ENCODE data around the gene MPHOSPH6.
A peak's percentile ranks its signal among the peaks of the same experiment; 100 is the strongest.
"Not testable (repeated sequence)": the region's sequence is repeated elsewhere in the genome, so short reads cannot be mapped to it uniquely, and the experiment has no call there.

The MPHOSPH6 gene, protein sequence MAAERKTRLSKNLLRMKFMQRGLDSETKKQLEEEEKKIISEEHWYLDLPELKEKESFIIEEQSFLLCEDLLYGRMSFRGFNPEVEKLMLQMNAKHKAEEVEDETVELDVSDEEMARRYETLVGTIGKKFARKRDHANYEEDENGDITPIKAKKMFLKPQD

DNA sequence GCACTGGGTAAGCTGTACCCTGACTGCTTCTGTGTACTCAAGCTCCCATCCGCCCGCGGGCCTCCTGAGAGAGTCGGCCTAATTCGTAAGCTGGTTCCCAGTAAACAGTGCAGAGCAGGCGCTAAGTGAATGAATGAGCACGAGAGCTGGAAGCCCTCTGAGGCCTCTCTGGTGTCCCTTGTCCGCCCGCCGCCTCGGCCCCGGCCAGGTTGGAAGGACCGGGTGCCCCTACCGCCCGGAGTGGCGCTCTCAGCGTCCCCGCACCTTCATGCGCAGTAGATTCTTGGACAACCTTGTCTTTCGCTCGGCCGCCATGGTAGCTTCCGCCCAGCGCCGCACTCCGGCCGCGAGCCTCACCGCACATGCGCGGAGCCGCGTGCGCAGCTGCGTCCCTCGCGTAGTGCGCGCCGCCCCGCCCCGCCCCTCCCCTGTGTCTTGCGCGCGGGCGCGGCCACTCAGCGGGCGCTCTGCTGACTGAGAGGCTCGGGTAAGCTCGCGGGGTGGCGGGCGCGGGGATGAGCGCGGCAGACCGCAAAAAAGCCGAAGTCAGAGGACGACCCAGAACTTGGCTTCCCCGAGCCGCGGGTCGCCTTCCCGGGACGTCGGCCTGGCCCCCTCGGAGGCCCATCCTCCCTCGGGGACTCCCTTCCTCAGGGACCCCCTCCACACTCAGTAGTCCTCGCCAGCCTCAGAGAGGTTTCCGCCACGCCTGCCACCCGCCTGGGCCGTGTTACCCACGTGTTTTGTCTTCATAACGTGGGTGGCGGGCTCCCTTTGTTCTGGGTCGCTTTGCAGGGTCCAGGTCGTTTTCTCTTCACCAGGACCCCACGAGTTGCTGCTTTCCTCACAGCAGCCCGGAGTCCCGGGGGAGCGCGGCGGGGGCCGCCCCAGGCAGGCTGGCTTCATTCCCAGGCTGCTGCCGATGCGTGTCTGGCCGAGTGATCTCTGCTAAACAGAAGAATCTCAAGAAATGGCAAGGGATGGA, at the start of gene MPHOSPH6:
Gene MPHOSPH6 (minus strand): TSS at position 364 of the 985 bp plus-strand sequence. CDS start 49 bp downstream, at position 315.
- peak; percentile 87 for DNase-seq

DNA sequence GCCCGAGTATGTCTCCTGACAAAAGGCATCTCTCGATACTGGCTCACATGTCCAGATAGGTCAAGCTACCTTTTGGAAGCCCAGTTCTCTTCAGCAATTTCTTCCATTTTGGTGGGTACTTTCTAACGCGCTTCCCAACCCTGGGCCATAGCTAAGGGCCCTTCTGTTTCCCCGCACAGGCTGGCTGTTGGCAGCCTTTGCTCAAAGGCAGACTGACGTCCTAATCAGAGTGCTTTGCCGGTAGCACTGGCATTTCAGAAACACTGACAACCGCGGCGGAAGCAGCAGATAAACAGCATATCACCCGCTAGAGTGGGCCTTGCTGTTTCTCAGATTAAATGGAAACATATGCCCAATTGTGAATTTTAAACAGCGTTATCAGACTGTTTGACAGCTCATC, 49.3 kb upstream of the MPHOSPH6 start:
- DNase-seq: no peak

DNA sequence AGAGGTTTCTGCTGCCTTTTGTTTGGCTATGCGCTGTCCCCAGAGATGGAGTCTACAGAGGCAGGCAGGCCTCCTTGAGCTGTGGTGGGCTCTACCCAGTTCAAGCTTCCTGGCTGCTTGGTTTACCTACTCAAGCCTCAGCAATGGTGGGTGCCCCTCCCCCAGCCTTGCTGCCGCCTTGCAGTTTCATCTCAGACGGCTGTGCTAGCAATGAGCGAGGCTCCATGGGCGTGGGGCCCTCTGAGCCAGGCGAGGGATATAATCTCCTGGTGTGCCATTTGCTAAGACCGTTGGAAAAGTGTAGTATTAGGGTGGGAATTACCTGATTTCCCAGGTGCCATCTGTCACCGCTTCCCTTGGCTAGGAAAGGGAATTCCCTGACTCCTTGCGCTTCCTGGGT, 39.3 kb upstream of the MPHOSPH6 start:
- DNase-seq: not testable (repeated sequence)

DNA sequence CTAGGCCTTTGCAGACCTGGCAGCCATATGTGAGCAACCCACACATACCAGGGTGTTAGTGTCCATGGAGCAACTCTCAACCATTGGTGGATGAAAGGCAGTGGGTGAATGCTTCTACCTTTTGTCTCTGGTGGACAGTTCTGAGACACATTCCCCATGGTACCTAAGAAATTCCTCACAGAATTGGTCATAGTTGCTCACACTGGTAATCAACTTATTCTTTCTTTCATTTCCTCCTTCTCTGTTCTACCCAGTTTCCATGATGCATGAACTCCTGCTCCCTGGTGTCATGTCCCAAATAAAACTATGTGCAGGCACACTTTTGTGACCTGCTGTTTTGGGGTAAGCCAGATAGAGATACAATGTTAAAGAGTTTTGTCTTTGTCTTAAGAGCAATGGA, 33.2 kb upstream of the MPHOSPH6 start:
- DNase-seq: no peak

DNA sequence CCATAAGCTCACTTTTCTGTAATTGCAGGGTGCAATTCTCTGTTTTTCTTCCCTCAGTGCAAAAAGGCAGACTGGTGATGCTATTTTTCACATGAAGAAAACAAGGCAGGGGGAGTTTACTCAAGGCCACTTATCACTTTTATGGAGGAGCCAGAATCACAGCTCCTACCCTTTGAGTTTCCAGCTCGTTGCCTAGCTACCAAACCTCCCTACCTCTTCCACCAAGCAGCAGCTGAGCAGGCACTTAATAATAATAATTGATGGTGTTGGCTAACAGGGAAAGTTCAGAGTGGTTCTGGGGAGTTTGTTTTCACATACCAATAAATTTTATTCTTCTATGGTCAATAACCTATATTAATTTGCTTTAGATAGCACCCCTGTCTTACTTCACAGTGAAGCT, 31.9 kb upstream of the MPHOSPH6 start:
- no peak for DNase-seq

DNA sequence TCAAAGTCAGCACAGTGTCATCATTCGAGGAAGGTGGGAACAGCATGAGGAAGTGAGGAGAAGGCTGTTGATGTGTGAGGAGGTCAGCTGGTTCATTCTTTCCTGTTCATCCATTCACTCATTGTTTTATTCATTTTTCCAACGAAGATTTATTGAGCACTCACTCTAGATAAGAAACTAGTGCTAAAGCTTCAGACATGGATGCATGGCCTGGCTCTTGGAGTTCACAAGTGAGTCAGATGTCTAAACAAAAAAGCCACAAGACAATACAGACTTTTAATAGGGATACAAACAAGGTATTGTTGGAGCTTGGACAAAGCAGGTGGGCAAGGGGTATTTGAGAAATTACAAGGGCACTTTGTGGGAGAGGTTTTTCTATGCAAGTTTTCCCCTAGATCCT, 31.3 kb upstream of the MPHOSPH6 start:
- no peak for DNase-seq

DNA sequence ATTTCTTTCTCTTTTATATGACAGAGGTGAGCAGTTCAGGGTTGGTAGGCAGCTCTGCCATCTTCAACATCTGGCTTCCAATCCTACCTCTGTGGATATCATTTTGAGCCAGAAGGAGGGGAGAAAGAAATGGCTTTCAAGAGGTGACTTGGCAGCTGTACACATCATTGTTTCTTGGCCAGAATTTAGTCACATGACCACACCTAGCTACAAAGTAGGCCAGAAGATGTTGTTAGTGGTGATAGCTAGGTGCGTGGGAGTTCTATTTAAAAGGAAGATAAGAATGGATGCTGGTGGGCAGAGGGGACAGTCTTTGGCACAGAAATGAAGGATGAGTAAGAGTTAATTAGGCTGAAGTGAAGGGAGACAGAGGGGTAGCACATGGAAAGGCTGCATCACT, 29.2 kb upstream of the MPHOSPH6 start:
- peak; percentile 3 for DNase-seq

DNA sequence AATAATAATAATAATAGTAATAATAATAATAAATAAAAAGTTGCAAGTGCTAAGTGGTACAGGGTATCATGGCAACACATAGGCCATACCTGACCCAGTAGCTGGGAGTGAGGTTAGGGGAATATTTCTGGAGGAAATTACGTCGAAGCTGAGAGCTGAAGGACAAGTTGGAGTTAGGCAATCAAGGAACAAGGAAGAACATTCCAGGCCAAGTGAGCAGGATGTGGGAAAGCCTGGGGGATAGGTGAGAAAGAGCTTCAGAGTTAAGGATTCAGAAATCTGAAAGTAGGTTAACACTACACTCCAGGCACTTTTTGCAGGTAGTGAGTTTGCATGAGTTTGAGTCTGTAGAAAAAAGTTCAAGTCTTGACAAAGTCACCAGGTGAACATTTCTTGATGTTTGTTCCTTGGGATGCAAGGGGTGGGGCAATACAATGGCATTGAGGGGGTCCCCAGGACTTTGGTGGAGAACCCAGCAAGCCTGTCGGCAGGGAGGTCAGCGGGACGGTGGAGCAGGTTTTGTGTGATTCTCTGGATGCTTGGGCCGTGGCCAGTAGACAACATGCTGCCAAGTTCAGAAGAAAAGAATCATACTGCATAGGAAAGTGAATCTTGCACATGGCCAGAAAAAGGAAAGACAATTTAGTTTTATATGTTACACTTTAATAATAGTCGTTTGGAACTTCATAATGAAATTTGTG, 27.7 kb upstream of the MPHOSPH6 start:
- no peak for DNase-seq

DNA sequence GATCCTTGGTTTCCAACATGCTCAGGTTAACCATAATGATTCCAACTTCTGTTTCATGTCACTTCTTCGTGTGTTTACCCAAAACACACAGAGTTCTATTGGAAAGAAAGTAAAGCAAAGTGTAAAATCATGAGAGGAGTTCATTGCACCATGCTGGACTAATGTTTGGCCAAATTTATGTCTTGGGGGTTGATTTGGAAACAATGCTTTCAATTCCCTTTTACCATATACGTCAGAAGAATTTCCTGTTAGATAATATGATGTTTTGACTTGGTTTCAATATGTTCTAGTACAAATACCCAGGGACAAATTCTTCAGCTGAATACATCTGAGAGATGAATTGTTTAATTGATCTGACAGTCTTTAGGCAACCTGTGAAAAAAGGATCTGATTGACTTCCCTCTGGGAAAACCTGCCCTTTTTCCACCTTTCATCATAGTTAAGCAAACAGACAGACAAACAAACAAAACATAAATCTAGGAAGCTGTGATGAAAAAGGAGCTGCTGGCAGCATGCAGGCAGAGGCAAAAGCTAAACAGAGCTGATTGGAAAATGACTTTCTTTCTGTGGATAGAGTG, 26.0 kb upstream of the MPHOSPH6 start:
- no peak for DNase-seq

DNA sequence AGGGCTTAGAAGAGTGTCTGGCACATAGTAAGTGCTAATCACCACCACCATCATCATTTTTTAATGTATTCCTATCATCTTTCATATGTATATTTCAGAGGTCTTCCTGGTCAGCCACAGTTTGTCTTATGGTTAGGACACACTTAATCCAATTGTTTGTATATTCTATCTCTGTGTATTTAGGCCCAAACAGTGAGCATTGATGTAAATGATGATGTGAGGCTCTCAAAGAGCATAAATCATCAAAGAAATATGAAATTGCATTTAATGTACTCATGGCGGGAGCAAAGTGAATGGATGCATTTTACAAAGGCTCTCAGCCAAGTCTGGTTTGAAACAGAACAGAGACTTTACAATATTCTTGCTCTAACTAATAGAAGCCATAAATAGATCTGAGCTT, 24.1 kb upstream of the MPHOSPH6 start:
- DNase-seq: no peak

DNA sequence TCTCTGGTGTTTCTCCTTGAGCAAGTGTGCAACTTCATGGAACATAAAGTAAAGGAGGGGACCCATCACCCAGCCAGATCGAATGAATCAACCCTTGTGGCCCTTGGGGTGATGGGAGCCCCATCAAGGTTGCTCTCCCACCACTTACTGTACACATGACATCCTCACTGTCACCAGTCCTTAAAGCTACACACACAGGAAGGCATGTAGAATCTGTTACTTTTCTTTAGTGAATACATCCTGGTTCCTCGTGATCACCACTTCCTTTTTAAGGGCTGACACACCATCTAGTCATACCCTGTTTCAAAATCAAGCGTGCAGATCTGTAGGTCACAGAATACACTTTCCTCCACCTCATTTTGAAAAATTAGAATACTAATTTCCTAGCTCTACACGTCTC, 22.6 kb upstream of the MPHOSPH6 start:
- DNase-seq: no peak

DNA sequence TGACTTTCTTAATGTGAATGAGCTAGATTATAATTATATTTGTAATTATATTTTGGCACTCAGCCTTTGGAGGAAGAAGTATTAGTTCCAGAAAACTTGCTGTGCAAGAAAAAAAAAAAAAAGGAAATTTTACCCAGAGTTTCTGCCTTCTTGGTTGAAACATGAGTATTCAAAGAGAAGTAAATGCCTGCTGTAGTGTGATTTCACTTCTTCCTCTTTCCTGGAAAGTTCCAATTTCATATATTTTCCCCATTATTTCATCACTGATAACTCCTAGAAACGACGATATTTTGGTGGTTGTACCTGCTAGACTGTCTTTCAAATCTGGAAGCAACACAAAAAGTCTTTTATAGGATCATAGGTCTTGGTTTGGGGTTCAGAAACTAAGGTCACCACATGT, 20.4 kb upstream of the MPHOSPH6 start:
- DNase-seq: no peak

DNA sequence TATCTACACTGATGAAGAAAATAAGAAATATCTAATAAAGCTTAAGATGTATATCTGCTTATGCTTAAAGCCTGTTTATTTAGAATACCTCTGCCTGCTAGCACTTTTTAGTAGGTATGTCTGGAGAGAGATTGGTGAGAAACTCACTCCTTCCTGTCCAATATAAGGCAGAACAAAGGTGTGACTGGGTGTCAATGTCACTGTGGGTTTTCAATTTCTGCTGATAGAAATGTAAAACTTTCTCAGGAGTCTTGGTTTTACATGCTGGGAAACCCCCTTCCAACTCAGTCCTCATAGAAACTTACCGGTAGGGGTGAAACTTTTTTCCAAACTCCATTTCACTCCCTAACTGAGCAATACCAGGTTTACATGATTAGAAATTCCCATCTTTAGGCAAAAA, 17.8 kb upstream of the MPHOSPH6 start:
- no peak for DNase-seq

DNA sequence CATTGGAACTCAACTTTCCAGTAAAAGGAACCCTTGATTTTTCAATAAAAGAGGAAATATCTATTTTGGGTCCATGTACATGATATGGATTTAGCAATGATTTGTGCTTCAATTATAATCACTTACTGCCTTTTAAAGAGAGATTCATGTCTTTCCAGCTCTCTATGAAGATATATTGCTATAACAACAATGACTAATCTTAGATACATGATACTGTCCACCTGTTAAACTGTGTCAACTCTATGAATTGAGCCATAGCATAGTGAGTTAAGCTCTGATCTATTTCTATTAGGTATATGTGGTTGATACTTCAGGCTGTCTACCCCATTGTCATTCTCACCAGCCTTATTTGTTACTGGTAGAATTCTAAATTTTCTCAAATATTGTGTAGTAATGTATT, 15.0 kb upstream of the MPHOSPH6 start:
- no peak for DNase-seq

DNA sequence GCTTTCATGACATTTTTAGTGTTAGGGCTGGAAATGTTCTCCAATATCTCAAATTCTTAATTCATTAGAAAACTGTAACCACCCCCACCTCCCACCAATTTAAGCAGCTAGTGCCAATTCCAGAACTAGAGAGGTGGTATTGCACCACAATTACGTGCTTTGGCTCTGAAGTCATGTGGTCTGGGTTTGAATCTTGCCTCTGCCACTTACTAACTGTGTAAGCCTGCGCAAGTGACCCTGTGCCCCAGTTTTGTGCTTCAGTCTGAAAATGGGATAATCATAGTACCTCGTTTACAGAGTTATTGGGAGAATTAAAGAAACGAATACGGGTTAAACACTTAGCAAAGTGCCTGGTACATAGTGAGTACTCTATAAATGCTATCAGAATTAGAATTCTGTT, 14.2 kb upstream of the MPHOSPH6 start:
- no peak for DNase-seq

DNA sequence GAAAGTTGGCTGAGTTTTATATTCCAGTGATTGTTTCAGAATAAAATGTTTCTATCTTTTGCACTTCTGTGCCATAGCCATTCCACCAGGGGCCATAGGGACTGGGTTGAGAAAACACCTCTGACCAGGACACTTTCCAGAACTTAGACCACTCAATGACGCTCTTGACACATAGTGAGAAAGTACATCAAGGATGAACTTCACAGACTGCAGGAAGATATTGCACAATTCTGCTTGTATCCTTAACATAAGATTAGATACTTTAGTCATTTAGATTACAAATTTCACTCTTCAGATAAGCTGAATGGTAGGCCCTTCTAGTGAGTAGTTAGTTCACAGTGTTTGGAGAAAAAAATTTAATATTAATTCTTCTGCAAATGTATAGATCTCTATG, 13.0 kb upstream of the MPHOSPH6 start:
- no peak for DNase-seq

DNA sequence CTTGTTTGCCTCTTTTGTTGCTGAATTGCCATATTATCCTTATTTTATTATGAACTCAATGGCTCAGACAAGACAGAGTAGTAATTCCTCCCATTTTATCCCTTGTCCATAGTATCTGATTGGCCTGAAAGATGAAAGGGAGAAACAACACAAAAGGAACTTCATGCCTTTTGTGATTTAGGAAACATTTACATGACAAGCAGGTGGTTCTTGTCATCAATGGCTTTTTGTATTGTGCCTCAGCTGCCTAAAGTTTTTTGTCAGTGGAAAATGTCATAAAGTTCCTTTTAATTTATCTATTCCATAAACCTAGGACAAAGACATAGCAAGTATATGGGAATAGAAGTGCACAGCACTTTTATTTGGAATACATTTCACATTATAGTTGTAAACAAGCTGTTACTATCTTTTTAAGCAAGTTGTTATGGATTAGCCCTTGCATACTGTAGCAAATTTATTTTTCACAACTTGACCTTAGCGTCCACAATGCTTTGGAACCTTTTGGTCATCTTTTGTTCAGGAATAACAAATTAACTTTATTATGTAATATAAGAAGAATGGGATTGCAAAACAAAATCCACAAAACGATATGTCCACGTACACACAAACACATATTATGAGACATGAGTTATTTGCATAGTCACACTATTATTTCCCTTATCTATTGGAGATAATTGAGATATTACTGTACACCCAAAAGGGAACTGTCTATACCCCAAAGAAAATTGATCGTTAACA, 12.4 kb upstream of the MPHOSPH6 start:
- DNase-seq: no peak

DNA sequence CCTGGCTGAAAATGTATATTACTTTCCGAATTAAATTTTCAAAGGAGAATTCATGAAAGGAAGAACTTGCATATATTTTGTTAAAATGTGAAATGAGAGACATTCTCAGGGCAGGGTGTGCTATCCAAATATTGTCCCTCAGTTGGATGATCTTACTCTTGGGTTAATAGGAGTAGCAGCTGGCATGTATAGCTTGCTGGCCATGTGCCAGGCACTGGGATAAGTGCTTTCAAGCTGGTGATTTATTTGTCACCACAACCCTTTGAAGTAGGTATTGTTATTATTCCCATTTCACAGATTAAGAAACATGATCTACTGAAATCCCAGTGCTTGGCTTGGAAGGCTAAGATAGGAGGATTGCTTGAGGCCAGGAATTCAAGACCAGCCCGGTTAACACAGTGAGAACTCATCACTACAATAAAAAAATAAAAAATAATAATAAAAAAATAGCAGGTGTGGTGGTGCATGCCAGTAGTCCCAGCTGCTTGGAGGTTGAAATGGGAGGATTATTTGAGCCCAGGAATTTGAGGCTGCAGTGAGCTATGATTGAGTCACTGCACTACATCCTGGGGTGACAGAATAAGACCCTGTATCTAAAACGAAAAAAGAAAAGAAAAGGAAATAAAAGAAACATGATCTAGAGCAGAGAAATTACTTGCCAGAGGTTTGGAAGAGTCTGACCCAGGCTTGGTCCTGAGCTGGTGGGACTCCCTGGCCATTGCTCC, 11.6 kb upstream of the MPHOSPH6 start:
- no peak for DNase-seq

DNA sequence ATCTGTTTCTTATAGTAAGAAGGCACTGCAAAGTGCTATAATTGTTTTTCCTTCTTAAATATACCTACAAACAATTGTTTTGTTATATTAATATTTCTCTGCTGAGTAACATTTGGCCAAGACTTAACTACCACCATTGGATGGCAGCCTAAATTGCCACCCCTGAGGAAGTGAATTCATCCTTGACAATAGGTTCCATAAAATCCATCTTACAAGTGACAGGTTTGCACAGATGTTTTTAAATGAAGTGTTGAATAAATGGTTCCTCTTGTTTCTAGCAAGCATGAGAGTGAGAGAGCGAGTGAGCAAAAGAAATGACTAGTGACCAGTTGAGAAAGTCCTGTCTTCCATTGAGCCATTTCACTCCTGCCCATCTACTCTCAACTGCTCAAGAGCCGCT, 8.3 kb upstream of the MPHOSPH6 start:
- no peak for DNase-seq

DNA sequence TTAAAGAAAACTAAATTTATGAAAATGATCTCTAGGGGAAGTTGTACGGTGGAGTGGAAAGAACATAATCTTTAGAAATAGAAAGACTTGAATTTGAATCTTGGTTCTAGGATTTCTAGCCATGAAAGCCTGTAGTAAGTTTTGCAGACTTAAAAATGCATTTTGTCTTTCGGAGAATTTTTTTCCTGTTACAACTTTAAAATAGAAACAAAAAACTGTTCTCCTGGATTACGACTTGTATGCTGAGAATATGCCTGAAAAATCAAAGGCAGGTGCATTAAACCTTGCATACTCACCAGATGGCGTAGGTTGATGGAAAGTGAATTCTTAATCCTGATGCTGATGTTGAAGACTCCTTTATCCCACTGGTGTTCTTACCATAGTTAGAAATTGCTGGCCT, 7.5 kb upstream of the MPHOSPH6 start:
- DNase-seq: no peak

DNA sequence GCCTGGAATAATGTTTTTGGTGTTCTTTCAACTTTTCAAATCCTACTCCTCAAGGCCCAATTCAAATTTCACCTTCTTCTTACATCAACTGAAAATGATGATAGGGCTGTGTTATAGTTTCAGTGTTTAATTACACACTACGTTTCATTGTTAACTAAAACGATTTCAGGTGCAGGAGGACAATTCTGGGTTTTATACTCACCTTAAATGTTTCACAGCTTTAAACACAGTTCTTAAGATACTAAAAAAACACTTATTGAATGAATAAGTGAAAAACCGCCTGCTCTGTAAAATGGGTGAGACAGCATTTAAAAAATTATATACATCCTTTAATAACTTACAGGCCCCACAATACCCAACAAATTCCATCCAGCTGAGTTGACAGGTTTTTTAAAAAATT, 6.2 kb upstream of the MPHOSPH6 start:
- DNase-seq: no peak

DNA sequence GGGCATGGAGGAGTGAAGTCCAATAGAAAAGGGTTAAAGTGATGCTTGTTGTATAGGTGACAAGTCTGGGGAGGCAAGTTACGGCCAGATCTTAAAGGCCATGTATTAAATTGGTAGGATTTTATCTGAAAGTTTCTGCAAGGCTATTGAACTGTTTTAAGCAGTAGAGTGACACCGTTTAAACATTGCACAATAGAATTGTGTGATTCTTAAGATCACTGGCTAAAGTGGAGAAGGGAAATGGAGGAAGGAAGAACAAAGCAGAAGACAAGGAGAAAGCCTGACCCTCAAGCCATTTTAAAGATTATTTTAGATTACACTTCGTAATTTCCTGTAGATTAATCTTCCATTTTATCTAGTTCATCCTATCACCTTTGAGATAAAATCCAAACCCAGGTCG, 5.6 kb upstream of the MPHOSPH6 start:
- DNase-seq: no peak
